Uterine smooth muscle cell (primary cell): Measurements from ENCODE around the gene GGT1. TPM values are rescaled to one million over a fixed set of nuclear protein-coding genes. Genes with fewer than 3 reads are reported as not detected.

Experiments used
- total RNA-seq: library from RNA; depleted of rRNA; stranded (reverse); fragments of >200 nt; gene quantifications from 2 replicates; pipeline ENCODE4 v1.2.3, GENCODE V29; 2014

GGT1 gene
- 1.8 and 3.0 TPM in 2 replicates for total RNA-seq

DNA sequence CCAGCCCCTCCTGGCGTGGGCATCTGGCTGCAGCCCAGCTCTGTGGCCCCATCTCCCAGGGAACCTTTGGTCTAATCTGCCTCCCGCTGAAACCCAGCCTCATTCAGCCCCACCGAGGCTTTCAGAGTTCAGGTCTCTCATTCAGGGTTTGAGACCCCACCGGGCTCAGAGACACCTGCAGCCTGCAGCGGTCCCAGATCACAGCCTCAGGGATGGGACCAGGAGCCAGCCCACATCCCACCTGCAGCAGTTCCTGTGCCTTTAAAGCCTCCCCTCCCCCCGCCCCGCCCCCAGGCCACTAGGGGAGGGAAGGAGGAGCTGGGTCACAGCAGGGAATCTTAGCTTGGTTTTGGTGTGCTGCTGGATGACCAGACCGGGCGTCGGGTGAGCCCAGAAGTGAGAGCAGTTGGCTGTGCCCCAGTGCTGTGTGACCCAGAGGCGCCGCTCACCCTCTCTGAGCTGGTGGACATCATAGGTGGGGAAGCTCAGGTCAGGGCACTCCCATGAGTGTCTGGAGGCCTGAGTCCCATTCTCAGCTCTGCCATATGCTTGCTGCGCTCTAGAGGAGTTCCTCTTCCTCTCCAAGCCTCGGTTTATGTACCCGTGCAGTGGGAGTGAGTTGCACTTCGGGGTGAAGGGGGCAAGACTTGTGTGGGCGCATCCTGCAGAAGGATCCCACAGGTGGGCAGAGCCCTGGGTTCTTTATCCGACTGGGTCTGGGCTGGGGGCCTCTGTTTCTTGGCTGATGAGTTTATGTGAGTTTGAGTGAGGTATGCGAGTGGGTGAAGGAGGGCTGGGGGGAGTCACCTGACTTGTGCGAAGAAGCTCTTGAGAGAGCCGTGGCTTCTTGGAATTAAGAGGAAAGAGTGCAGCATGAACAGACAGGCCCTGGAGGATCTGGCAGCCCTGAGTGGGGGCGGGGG, at the start of gene GGT1:
GGT1 (plus strand) TSS at position 347 of the 923 bp plus-strand sequence. CDS start 7,889 bp downstream, outside the sequence.

DNA sequence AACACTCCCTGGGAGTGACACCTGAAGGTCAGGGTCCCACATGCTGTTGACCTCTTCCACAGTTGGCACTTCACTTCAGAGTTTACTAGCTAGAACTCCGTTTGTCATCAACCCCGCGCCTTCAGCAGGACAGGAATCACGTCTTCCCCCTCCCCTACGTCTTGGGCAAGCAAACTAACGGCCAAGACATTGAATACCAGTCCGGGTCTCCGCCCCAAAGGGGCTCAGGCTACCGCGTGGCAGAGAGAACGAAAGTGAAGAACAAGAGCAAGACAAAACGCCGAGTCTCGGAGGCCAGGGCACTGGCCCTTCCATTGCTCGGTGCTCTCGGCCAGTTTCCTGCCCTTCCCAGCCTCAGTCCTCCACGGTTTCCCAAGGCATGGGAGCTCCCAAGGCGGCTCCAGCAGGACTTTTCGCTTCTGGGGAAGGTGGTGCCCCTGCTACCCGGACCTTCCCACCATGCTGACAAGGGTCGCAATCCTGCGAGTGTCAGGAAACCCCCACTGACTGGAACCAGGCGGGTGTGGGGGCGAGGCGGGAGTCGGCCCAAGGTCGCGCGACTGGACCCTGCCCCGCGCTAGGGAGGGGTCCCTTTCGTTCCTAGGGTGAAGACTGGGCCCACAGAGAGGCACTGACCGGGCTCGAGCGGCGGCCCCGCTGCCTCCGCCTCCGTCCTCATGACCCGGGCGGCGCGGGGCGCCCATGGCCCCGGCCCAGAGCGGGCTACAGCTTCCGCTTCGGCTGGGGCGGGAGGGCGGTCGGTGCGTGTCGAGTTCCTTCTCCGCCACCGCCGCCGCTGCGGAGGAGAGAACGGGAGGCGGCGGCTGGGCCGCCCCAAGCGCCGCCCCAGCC, 48.5 kb upstream of the GGT1 start, which contains the start of gene GUCD1:
GUCD1 (minus strand) TSS at position 826 of the 852 bp plus-strand sequence; CDS start at position 679, 147 bp downstream.

DNA sequence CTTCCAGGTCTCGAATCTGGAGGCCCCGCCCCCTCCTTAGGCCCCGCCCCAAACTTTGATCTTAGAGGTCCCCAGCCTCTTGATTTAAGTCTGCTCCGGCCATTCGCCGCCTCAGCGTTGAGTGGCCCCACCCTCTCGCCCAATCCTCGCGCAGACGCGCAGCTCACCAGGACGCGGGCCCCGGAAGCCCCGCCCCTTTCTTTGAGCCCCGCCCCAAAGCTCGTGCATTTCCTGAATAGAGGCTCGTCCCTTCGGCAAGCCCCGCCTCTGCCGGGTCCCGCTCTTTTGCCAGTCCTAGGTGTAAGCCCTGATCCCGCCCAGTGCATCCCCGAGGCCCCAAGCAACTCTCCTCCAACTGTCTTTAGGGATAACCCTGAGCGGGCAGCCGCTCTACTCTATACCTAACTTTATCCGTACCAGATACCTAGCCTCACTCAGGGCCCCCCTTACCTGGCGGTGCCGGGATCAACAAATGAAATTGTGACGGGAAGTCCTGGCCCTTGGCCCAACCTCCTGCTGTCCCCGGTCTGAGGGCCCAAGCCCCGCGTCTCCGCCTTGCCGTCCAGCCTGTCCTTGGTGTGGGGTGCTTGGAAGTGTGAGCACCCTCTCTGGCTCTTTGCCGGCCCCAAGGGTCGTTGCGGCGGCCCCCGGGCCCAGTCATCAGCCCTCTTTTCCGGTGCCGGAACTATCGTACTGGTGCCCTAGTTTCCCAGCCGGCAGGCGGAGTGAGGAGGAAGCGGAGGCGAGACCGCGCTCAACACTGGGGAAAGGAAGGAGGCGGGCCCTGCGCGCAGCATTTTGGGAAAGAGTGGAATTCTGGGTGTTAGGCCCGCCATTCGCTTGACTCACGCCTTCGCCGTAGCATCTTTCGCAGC, 47.6 kb upstream of the GGT1 start, which contains the start of gene SNRPD3:
SNRPD3 (plus strand) TSS at position 835 of the 875 bp plus-strand sequence. CDS start 1,676 bp downstream, outside the sequence.

DNA sequence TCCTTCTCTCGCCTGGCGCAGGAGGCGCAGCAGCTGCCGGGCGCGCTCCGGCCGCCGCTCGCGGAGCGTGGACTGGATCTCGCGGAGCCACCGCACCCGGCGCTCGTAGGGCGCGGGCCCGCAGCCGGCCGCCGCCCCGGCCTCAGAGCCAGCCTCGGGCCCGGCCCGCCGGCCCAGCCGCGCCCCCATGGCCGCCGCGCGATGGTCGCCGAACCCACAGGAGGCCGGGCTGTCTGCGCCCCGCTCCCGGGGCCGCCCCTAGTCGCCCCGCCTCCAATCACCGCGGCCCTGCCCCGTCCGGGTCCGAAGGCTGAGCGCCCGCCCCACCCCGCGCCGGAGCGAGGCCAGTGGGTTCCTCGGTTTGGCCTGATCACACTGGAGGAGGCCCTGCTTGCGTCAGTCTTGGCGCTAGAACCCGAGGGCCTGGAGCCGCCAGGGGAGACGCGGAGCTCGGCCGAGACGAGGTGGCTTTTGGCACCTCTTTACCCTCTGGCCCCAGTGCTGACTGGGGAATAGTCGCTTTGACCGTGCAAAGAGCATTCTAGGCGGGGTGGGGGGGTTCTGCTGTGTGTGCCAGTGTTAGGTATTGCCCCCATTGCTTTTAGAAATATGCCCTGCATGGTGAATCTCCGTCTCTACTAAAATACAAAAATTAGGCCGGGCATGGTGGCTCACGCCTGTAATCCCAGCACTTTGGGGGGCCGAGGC, 10.0 kb upstream of the GGT1 start, which contains the start of gene LRRC75B:
LRRC75B (minus strand) TSS at position 223 of the 708 bp plus-strand sequence; CDS start at position 189, 34 bp downstream.

Other genes starting within 250 kb of the GGT1 start
- 1.00 and 1.1 TPM in 2 replicates for gene ADORA2A, start 175.6 kb upstream of the GGT1 start, total RNA-seq
- not detected in 2 replicates for gene UPB1, start 107.9 kb upstream of the GGT1 start, total RNA-seq
- 142 and 169 TPM in 2 replicates for gene GUCD1, start 48.1 kb upstream of the GGT1 start, total RNA-seq
- gene SNRPD3, start 47.2 kb upstream of the GGT1 start, total RNA-seq = 115 and 221 TPM in 2 replicates
- gene LRRC75B, start 10.1 kb upstream of the GGT1 start, total RNA-seq = 6.5 and 10.1 TPM in 2 replicates
- gene PIWIL3, start 171.5 kb downstream of the GGT1 start, total RNA-seq = not detected in 2 replicates
- gene SGSM1, start 203.0 kb downstream of the GGT1 start, total RNA-seq = under 0.01 and 0.11 TPM in 2 replicates